HL-60/S4 treated with phorbol 12-myristate 13-acetate at 8.2 ng/mL for 4 days and 3 days (cell line): ENCODE data around the gene RPL32.
"Not testable (repeated sequence)": the region's sequence is repeated elsewhere in the genome, so short reads cannot be mapped to it uniquely, and the experiment has no call there.

Source experiments
- in situ Hi-C: fragments of 300-500 bp; cut with MboI; formaldehyde crosslinking; loops from 2 replicates; pipeline ENCODE4 v1.15.0; 2022; ENCODE audit warnings: low sequenced_read_pairs

RPL32 gene

GRCh38 chr3:12868039-12869034 is 27.0 kb upstream of the RPL32 start:
- in situ Hi-C loops = no loop called here

GRCh38 chr3:12866836-12867235 is 25.5 kb upstream of the RPL32 start:
- in situ Hi-C loops = no loop called here

GRCh38 chr3:12865271-12865670 is 23.9 kb upstream of the RPL32 start:
- in situ Hi-C loops = no loop called here

- in situ Hi-C loops = no loop called here
Measured at GRCh38 chr3:12862387-12862786, 21.0 kb upstream of the RPL32 start.

- in situ Hi-C loops = no loop called here
Measured at GRCh38 chr3:12861611-12862010, 20.2 kb upstream of the RPL32 start.

- in situ Hi-C loops = no loop called here
Measured at GRCh38 chr3:12859840-12860239, 18.5 kb upstream of the RPL32 start.

- in situ Hi-C loops = no loop called here
Measured at GRCh38 chr3:12856626-12857025, 15.3 kb upstream of the RPL32 start.

- in situ Hi-C loops = no loop called here
Measured at GRCh38 chr3:12854565-12854964, 13.2 kb upstream of the RPL32 start.

- in situ Hi-C loops = not testable (repeated sequence)
Measured at GRCh38 chr3:12853847-12854246, 12.5 kb upstream of the RPL32 start.

- in situ Hi-C loops = no loop called here
Measured at GRCh38 chr3:12852201-12852600, 10.8 kb upstream of the RPL32 start.

- in situ Hi-C loops = no loop called here
Measured at GRCh38 chr3:12845811-12846210, 4.4 kb upstream of the RPL32 start.

- in situ Hi-C loops = no loop called here
Measured at GRCh38 chr3:12842469-12842868, 1.1 kb upstream of the RPL32 start.

GRCh38 chr3:12841970-12842328 is 584 bp upstream of the RPL32 start:
- in situ Hi-C loops = no loop called here

GRCh38 chr3:12840591-12841148 is 695 bp downstream of the RPL32 start:
- in situ Hi-C loops = no loop called here

GRCh38 chr3:12840148-12840547 is 1.2 kb downstream of the RPL32 start:
- in situ Hi-C loops = not testable (repeated sequence)

- in situ Hi-C loops = no loop called here
Measured at GRCh38 chr3:12839156-12839946, 2.0 kb downstream of the RPL32 start.

GRCh38 chr3:12838179-12838965 is 3.0 kb downstream of the RPL32 start:
- in situ Hi-C loops = no loop called here

GRCh38 chr3:12837295-12837986 is 3.9 kb downstream of the RPL32 start:
- in situ Hi-C loops = no loop called here

- in situ Hi-C loops = no loop called here
Measured at GRCh38 chr3:12835052-12835665, 6.2 kb downstream of the RPL32 start.
